GM18502 (cell line): Measurements from ENCODE around the gene CNIH2.
"Not testable (repeated sequence)": the region's sequence is repeated elsewhere in the genome, so short reads cannot be mapped to it uniquely, and the experiment has no call there.

Experiments used
- ATAC-seq: cut with Tn5 transposase; IDR thresholded peaks from one replicate; pipeline ENCODE4 v1.9.1; 2021; ENCODE audit warnings: mild to moderate bottlenecking; ENCODE audit not compliant: unreplicated experiment, poor library complexity

The CNIH2 gene

DNA sequence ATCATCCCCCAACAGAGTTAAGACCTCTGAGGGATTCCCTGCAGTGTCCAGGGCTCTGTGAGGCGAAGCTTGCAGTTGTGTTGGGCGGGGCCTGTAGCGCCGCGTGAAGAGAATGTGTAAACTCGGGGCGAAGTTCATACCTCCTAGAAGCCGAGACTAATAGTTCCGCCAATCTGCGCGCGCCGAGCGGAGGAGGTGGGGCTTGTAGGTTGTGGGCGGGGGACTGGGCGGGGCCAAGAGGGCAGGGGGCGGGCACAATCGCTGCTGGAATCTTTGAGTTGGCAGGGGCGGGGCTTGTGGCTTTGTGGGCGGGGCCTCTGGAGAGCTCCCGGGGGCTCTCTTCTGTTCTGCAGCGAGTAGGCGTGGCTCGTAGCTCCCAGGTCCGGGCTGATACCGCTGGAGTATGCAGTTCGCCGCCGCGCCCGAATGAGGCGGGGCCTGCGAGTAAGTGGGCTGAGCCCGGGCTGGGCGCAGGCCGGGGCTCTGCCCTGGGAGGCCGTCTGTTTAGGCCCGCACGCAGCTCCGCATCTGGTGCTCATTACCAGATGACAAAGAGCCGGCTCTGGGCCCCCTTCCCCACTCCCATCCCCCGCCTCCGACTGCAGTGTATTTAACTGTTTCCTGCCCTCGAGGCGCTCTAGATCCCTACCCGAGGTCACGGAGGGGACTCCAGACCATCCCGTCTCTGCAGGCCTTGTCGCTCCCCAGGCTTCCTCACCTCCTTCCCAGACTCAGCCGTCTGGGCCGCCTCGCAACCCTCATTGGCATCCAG lies 34.8 kb downstream of the CNIH2 start:
- peak; percentile 69 for ATAC-seq

GRCh38 chr11:66313321-66314185 lies 35.6 kb downstream of the CNIH2 start:
- ATAC-seq = no peak

- ATAC-seq = no peak
These were observed 36.2 kb downstream of the CNIH2 start for GRCh38 chr11:66314186-66314501.

GRCh38 chr11:66314561-66315497 lies 36.9 kb downstream of the CNIH2 start:
- no peak for ATAC-seq

DNA sequence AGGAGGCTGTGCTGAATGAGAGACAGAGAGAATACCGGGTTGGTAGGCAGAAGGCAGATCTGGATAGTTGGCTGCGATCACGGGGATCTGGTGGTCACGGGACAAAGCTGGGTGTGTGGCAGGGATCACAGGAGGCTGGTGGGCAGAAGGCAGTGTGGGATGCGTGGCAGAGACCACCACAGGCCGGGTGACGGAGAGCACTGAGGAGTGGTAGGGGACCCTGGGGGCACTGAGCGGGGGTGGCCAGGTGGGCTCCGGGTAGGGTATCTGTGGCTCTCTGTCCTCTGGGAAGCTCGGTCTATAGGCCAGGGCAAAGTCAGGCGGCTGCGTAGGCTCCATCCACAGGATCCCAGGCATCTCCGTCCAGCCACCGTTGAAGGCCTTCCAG lies 37.5 kb downstream of the CNIH2 start:
- ATAC-seq = no peak

DNA sequence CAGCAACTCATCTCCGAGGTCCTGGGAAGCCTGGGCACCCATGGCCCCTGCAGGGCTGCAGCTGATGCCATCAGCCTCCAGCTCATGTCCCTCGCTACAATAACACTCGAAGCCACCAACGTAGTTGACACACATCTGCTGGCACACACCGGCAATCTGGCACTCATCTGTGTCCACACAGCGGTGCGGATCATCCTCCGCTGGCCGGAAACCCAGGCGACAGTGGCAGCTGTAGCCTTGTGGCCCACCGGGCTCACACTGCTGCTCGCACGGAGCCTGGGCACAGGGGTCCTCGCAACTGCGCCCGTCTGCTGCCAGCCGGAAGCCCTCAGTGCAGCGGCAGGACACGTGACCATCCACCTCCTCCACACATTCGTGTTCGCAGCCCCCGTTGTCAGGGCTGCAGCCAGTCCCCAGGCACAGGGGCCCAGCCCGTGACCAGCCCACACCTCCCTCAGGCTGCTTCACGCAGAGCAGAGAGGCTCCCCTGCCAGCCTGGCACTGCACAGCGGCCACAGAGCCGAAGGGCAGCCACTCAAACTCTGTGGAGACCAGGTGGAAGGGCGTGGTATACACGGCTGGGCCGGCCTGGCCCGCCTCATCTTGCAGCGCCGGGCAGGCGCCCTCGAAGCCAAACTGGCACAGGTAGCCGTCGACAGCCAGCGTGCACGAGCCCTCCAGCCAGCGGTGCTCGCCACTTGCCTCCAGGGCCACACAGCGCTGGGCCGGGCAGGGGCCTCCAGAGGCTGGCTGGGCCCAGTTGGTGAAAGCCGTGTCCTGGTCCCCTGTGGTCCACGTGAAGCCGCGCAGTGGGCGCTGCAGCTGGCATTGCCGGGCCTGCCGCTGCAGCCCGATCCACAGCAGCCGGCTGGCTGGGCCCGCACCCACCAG lies 38.2 kb downstream of the CNIH2 start:
- ATAC-seq = no peak

- ATAC-seq = no peak
These were observed 38.9 kb downstream of the CNIH2 start, which contains the start of gene CD248 for GRCh38 chr11:66316849-66317251. TSS of gene CD248 (minus strand) at chr11:66317044. CDS start at chr11:66317027, 17 bp downstream.

DNA sequence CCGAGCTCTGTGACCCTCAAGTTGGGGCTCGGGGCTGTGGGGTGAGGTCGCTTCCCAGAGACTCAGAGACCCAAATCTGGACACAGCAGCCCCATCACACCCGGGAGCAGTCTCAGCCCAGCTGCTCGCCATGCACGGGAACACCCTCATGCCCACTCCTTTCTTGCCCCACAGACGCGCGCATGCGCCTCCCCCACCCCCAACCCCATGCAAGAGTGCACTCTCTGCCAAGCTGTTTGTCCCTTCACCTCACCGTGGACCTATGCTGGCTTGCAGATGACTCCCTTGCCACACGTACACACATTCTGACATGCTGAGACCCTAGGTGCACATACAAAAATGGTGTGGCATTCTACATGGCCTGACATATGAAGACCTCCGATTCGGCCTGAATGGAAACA lies 39.3 kb downstream of the CNIH2 start:
- no peak for ATAC-seq

GRCh38 chr11:66317723-66318599 lies 40.0 kb downstream of the CNIH2 start:
- ATAC-seq = no peak

- no peak for ATAC-seq
These were observed 40.6 kb downstream of the CNIH2 start for GRCh38 chr11:66318600-66318970.

DNA sequence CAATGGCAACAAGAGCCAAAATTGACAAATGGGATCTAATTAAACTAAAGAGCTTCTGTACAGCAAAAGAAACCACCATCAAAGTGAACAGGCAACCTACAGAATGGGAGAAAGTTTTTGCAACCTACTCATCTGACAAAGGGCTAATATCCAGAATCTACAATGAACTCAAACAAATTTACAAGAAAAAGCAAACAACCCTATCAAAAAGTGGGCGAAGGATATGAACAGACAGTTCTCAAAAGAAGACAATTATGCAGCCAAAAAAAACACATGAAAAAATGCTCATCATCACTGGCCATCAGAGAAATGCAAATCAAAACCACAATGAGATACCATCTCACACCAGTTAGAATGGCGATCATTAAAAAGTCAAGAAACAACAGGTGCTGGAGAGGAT lies 42.3 kb downstream of the CNIH2 start:
- ATAC-seq = not testable (repeated sequence)

GRCh38 chr11:66320748-66321147 lies 42.8 kb downstream of the CNIH2 start:
- not testable (repeated sequence) for ATAC-seq

DNA sequence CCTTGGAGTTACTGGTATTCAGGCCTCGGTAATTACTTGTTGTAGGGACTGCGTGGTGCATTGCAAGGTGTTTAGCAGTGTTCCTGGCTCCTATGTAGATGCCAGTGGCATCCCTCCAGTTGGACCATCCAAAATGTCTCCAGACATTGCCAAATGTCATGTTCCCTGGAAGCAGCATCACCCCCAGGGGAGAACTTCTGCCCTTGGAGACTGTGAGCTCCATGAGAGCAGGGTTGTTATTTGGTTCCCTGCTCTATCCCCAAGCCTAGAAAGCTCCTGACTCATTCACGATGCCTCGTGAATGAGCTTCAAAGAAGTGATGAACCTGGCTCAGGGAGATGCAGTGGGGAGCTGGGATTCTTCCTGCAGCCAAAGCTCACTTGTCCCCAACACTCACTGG lies 43.6 kb downstream of the CNIH2 start:
- no peak for ATAC-seq

DNA sequence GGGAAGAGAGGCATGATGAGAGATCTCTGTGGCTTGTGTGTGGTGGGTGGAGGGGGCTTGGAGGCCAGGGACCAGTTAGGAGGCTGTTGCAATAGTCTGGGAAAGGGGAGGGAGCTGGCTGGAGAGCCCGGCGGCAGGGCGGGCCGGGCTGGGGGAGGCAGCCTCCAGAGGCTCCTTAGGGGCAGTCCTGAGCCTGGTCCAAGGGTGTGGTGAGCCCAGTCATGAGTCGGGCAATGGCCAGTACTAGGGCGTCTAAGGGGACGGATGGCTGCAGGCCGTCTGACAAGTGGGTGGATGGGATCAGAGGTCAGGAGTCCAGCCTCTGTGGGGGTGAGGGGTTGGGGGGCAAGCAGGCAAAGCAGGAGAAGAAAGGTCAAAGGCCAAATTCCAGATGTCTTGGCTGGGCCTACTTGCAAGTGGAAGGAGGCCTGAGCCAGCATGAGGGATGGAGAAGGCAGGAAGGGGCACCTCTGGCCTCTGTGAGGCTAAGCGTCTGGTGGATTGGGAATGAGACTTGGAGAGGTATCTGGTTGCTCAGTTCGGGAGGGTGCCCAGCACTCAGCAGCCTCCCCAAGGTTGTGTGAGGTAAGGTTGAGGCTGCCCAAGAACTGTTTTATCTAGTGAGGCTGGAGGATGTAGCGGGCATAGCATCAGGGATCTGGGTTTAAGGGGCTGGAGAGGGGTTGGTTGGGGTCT lies 44.9 kb downstream of the CNIH2 start:
- no peak for ATAC-seq

DNA sequence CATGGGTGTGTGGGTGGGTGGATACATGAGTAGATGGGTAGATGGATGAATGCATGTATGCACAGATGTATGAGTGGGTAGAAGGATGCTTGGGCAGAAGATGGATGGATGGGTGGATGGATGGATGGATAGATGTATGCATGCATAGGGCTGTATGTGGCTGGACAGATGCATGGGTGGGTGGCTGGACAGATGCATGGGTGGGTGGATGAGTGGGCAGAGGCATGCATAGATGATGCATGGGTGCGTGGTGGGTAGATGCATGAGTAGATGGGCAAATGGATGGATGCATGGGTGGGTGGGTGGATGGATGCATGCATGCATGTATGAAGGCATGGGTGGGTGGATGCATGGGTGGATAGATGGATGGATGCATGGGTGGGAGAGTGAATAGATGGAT lies 45.7 kb downstream of the CNIH2 start:
- no peak for ATAC-seq

- no peak for ATAC-seq
These were observed 46.7 kb downstream of the CNIH2 start for GRCh38 chr11:66324664-66325063.

GRCh38 chr11:66325263-66325671 lies 47.3 kb downstream of the CNIH2 start:
- ATAC-seq = no peak
